Measurements from ENCODE around the gene SNAPC4. TPM values are rescaled to one million over a fixed set of nuclear protein-coding genes. Genes with fewer than 3 reads are reported as not detected.

SNAPC4 gene
- polyA plus RNA-seq, 1 donor from 2014 or later: 6.8 TPM

DNA sequence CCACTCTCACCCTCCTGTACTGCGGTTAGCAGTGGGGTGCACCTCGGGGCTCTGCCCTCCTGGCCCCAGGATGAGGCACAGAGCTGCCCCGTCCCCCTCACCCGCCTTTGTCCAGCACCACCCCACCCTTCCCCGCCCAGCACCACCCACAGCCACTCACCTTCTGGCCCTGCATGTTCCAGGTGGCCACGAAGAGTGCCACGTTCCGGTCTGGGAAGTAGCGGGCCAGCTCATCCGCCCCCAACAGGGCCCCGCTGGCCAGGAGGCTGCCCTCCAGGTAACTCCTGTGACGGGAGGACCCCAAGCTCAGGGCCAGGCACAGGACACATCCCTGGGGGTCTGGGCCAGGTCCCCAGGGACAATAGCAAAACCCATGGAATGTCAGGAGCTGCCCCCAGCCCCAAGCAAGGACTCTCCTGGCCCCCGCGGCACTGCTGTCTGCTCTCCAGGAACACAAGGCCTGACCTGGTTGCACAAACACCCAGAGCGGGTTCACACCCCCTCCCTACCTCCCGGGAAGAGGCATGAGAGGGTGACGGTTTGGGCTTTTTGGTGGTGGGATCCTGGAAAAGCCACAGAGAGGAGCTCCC lies 34.7 kb upstream of the SNAPC4 start:
- Histone ChIP-seq H3K9me2 (ENCODE audit: insufficient read depth, low read length) (no peaks in the 10 kb centered on the region), H3K9me3 (ENCODE audit: low read length) (no peaks in the 10 kb centered on the region), H2AFZ (ENCODE audit: low read depth, low read length) (no peak overlapping the region), H4K20me1 (ENCODE audit: insufficient read depth) (no peaks in the 10 kb centered on the region), H3K79me2 (replicated peaks; ENCODE audit: insufficient read depth, low read length) (peaks cover 32% of the 10 kb centered on the region), H3F3A (ENCODE audit: insufficient read depth, low read length, poor library complexity, severe bottlenecking) (no peaks in the 10 kb centered on the region), H3K27ac (ENCODE audit: low read length) (no peak overlapping the region), H3K4me3 (ENCODE audit: low read length) (no peak overlapping the region), H3K27me3 (ENCODE audit: insufficient read depth, low read depth, low read length) (no peaks in the 10 kb centered on the region), H3K36me3 (ENCODE audit: insufficient read depth, low read length) (no peaks in the 10 kb centered on the region), H3K9ac (ENCODE audit: low read length) (no peak overlapping the region), H3K4me2 (ENCODE audit: low read length) (no peak overlapping the region)
- TF ChIP-seq EZH2 (IDR thresholded peaks at IDR 0.05; ENCODE audit: borderline replicate concordance, insufficient read depth, low read length, poor library complexity, severe bottlenecking) (no peak), CTCF (IDR thresholded peaks at IDR 0.05; ENCODE audit: poor library complexity, severe bottlenecking) (no peak), EP300 (conservative IDR thresholded peaks at IDR 0.05; ENCODE audit: poor library complexity, severe bottlenecking) (no peak), MXI1 (conservative IDR thresholded peaks at IDR 0.05; ENCODE audit: poor library complexity, severe bottlenecking) (no peak), SMC3 (conservative IDR thresholded peaks at IDR 0.05; ENCODE audit: poor library complexity) (no peak), POLR2AphosphoS5 (IDR thresholded peaks at IDR 0.05) (no peak), TAF1 (IDR thresholded peaks at IDR 0.05; ENCODE audit: low read depth) (no peak), RAD21 (conservative IDR thresholded peaks at IDR 0.05) (no peak)
- TF ChIP-seq, protein P1, sequence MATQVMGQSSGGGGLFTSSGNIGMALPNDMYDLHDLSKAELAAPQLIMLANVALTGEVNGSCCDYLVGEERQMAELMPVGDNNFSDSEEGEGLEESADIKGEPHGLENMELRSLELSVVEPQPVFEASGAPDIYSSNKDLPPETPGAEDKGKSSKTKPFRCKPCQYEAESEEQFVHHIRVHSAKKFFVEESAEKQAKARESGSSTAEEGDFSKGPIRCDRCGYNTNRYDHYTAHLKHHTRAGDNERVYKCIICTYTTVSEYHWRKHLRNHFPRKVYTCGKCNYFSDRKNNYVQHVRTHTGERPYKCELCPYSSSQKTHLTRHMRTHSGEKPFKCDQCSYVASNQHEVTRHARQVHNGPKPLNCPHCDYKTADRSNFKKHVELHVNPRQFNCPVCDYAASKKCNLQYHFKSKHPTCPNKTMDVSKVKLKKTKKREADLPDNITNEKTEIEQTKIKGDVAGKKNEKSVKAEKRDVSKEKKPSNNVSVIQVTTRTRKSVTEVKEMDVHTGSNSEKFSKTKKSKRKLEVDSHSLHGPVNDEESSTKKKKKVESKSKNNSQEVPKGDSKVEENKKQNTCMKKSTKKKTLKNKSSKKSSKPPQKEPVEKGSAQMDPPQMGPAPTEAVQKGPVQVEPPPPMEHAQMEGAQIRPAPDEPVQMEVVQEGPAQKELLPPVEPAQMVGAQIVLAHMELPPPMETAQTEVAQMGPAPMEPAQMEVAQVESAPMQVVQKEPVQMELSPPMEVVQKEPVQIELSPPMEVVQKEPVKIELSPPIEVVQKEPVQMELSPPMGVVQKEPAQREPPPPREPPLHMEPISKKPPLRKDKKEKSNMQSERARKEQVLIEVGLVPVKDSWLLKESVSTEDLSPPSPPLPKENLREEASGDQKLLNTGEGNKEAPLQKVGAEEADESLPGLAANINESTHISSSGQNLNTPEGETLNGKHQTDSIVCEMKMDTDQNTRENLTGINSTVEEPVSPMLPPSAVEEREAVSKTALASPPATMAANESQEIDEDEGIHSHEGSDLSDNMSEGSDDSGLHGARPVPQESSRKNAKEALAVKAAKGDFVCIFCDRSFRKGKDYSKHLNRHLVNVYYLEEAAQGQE (IDR thresholded peaks at IDR 0.05; ENCODE audit: borderline replicate concordance): no peak

DNA sequence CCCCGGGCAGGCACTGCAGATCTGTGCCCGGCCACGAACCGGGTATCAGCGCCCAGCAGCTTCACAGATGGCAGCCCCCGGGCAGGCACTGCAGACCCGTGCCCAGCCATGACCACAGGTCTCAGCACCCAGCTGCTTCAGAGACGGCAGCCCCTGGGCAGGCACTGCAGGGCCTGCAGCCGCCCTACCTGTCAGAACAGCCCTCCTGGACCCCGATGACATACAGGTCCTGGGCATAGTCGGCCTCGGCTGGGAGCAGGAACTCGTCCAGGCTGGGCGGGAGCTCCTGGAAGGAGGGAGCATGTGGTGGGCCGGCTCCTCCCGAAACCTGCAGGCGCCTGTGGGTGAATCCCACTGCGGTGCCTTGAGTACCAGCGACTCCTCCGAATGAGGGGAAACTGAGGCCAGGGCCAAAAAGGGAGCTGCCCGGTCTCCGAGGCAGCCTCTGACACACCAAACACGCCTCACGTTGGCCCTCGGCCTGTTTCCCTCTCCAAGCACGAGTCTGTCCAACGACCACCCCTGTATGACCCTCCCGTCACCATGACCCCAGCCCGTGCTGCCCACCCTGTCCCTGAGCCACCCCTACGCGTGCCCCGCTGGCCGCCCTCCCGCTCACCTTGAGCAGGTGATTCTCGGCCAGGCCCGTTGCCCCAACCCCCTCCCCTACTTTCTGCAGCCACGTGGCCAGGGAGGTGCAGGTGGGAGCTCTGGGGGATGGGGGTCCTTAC lies 34.0 kb upstream of the SNAPC4 start:
- H3K4me2 ChIP-seq (ENCODE audit: low read length): no peak overlapping the region
- H3K36me3 ChIP-seq (ENCODE audit: insufficient read depth, low read length): no peaks in the 10 kb centered on the region
- no peaks in the 10 kb centered on the region for H3K9me2 ChIP-seq (ENCODE audit: insufficient read depth, low read length)
- H4K20me1 ChIP-seq (ENCODE audit: insufficient read depth): no peaks in the 10 kb centered on the region
- TF ChIP-seq POLR2AphosphoS5 (IDR thresholded peaks at IDR 0.05) (no peak), EZH2 (IDR thresholded peaks at IDR 0.05; ENCODE audit: borderline replicate concordance, insufficient read depth, low read length, poor library complexity, severe bottlenecking) (no peak), EP300 (conservative IDR thresholded peaks at IDR 0.05; ENCODE audit: poor library complexity, severe bottlenecking) (no peak), CTCF (IDR thresholded peaks at IDR 0.05; ENCODE audit: poor library complexity, severe bottlenecking) (no peak)
- TF ChIP-seq, protein P1 (IDR thresholded peaks at IDR 0.05; ENCODE audit: borderline replicate concordance): no peak
- H3K9ac ChIP-seq (ENCODE audit: low read length): no peak overlapping the region
- no peak overlapping the region for H3K4me3 ChIP-seq (ENCODE audit: low read length)
- no peaks in the 10 kb centered on the region for H3F3A ChIP-seq (ENCODE audit: insufficient read depth, low read length, poor library complexity, severe bottlenecking)
- peaks cover 32% of the 10 kb centered on the region for H3K79me2 ChIP-seq (replicated peaks; ENCODE audit: insufficient read depth, low read length)
- H3K9me3 ChIP-seq (ENCODE audit: low read length): no peaks in the 10 kb centered on the region
- H3K27ac ChIP-seq (ENCODE audit: low read length): no peak overlapping the region
- H2AFZ ChIP-seq (ENCODE audit: low read depth, low read length): no peak overlapping the region
- no peaks in the 10 kb centered on the region for H3K27me3 ChIP-seq (ENCODE audit: insufficient read depth, low read depth, low read length)

Measured in neural cell (in vitro differentiated cells).